HTERT RPE-1 (cell line): Measurements from ENCODE around the gene ZSCAN30.

Experiments used
- in situ Hi-C: fragments of 300-500 bp; cut with MboI; formaldehyde crosslinking; loops from 4 replicates; pipeline ENCODE4 v1.14.3; 2020; ENCODE audit warnings: low sequenced_read_pairs

Gene ZSCAN30

DNA sequence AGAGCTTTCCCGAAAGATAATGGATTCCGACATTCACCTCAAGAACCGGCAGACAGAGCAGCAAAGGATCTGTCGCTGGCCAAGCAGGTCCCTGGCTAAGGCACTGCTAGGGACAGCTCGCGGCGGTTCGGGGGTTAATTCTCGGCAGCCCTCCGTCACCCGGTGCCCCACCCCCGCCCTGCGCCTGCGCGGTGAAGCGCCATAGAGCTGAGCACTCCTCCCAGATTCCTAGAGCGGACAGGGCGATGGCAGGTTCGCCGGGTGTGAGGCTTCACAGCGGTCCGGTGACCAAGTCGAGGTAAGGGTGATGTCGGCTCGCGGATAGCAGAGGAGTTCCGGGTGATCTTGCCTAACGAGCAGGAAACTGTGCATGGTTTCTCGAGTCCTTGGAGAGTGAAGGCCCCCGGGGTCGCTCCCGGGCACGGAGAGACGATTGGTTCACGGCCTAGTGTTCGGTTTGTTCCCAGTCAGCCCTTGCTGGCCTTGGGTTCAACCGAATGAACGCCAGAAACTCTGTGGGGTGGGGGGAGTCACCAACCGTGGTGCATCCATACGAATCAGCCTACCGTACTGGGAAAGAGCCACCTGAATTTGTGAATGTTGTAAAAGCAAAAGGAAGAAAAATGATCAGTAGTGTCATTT lies at the start of gene ZSCAN30:
ZSCAN30 (minus strand) TSS at position 136 of the 642 bp plus-strand sequence. CDS start 25,877 bp downstream, outside the sequence.
- in situ Hi-C loops = no loop called here

DNA sequence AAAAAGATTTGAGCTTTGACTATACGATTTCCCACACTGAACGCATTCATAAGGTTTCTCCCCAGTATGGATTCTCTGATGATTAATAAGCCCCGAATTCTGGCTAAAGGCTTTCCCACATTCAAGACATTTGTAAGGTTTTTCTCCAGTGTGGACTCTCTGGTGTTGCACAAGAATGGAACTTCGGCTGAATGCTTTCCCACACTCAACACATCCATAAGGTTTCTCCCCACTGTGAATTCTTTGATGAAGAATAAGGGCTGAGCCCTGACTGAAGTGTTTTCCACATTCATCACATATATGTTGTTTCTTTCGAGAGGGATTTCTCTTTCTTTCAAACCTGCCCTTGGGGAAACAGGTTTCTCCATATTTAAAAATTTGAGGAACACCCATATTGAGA lies 47.3 kb upstream of the ZSCAN30 start:
- in situ Hi-C loops = no loop called here

DNA sequence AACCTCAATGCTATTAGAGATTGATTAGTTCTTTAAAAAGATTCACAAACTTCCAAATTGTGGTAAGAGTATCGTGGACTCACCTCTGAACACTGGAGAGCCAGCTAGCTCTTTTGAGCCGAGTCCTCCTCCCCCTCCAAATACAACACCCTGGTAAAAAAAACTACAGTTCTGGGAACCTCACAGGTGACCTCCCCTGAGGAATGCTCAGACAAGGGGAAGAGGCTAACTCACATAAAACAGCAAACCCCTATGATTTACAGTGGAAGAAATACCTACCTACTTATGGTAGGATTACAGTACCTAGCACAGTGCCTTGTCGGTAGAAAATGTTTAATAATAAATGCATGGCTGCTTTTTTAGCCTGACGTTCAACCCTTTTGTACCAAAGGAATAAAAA lies 45.8 kb upstream of the ZSCAN30 start:
- in situ Hi-C loops = no loop called here

DNA sequence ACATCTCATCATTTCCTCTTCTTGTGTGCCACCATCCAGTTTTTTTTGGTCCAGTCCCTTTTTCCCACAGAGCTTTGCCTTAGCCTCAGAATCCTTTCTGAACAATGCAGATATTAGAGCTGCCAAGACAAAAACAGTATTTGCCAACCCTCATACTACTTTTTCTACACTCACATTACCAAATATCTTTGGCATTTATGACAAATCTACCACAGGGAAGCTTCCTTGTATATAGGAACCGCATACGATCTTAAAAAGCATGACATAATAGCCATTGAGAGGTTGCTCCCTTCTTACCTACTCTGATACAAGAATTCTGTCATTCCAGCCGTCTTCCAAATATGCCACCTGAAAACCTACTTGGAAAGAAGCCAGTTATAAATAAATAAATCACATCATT lies 44.8 kb upstream of the ZSCAN30 start:
- in situ Hi-C loops = no loop called here

DNA sequence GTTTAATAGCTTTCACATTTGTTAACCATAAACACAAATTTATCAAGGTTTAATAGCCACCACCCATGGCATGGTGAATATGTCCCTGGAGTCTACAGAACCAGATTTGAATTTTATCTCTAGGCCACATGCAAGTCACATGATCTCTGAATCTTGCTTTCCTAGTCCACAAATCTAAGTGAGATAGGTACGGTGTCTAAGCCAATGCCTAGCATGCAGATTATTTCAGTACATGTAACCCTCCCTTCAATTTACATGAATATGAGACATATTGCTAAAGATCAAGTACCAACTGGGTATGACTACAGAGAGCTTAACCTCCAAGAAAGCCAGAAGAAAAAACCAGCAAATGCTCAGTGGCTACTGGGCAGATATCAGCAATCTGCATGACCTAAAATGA lies 44.2 kb upstream of the ZSCAN30 start:
- in situ Hi-C loops = no loop called here

DNA sequence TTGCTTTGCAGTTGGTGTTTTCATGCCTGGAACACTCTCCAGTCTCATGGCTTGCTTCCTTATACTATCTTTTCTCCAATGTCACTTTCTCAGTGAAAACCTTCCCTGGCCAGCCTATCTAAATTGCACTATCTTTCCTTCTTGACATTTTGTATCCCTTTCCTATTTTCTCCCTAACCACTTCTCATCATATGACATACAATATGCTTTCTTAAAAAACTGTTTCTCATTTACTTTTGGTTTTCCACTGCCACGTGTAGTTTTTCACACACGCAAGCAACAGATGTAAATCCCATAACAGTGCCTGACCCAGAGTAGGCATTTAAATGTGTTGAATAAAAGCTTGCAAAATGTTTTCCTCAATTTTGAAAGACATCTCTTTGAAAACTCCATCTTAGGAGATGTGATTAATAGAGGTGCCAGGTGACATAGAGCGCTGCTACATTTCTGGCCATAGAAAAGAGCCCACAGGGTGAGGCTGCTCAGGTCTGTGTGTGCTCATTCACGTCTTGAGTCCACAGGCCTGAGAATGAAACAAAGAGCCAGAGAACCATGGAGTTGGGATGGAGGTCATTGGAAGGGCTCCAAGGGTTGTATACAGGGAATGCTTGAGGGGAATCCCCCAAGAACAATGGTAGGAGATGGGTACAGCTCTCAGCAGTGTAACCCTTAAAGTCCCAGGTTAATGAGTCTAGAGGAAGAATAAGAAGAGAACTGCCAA lies 41.5 kb upstream of the ZSCAN30 start:
- in situ Hi-C loops = no loop called here

- in situ Hi-C loops = no loop called here
These were observed 38.8 kb upstream of the ZSCAN30 start for GRCh38 chr18:35328868-35329267.

DNA sequence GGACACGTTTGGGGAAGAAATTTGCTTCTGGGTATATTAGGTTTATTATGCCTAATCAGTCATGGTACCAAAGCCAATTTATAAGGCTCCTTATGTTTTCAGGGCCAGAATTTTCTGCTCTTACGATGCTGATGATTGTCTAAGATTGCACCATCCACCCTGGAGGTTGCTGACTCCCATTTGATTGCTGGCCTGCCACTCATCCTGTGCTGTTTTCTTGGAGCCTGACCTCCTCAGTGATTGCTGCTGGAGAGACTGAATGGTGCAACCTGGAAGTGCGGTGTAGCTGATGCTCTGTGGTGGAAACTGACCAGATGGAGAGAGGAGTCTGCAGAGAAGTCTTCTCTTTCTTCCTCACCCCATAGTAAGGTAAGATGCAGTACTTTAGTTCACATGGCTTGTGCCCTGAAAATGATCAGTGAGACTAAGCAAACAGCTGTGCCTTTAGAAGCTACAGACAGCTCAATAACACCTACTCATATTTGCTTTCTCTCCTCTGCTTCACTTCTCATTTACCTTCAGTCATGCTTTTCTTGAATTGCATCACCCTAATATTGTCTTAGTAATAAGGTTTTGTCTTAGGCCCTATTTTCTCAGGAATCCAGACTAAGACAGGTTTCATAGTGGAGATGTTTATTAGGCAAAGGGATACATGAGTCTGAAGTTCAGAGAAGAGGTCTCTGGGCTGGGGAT lies 36.8 kb upstream of the ZSCAN30 start:
- in situ Hi-C loops = no loop called here

DNA sequence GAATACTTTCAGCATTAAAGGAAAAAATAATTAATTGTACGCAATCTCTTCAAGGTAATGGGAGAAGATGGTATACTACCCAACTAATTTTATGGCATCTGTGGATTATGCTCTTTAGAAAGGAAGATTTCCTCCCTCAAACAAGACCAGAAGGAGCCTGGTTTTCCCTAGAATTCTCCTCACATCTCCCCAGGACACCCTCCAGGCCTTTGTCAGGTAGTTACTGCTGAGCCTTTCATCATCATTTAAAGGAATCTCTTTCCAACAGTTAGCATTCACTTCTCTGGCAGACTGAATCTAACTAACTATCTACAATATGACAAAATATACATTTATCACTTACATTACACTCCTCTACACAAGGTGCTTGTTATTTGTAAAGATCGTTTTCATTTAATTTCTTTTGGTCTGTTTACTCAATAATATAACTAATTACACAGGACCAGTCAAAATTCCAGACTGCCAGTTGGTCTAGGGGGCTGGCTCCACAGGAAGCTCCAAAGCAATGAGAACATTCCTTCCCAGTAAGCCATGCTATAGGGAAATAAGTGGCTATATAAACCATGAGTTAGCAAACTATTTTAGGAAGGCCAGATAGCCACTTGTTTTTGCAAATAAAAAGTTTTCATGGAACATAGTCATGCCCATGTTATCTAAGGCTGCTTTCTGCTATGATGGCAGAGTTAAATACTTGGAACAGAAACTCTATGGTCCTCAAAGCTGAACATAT lies 35.1 kb upstream of the ZSCAN30 start:
- in situ Hi-C loops = no loop called here

- in situ Hi-C loops = no loop called here
These were observed 32.7 kb upstream of the ZSCAN30 start for GRCh38 chr18:35322486-35323458.

DNA sequence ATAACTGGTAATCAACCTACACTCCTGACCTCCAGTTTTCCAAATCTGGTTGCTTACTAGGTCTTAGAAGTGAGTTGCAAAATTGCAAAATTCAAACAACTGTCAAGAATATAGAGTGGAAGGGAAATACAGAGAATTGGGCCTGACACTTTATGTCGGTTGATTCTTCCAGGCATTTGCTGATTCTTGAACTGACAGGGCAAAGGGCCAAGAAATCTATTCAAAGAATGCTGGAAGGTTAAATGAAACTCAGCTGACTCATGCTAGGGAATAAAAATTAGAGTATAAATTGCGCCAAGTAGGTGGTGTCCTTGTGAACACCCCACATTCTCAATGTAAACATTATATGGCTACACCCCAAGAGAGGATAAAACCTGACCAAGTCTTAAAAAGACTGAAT lies 21.5 kb upstream of the ZSCAN30 start:
- in situ Hi-C loops = no loop called here

DNA sequence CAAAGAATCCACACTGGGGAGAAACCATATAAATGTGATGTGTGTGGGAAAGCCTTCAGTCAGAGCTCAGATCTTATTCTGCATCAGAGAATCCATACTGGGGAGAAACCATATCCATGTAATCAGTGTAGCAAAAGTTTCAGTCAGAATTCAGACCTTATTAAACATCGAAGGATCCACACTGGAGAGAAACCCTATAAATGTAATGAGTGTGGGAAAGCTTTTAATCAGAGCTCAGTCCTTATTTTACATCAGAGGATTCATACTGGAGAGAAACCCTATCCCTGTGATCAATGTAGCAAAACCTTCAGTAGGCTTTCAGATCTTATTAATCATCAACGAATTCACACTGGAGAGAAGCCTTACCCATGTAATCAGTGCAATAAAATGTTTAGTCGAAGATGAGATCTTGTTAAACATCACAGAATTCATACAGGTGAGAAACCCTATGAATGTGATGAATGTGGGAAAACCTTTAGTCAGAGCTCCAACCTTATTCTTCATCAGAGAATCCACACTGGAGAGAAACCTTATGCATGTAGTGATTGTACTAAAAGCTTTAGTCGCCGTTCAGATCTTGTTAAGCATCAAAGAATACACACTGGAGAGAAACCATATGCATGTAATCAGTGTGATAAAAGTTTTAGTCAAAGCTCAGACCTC lies 16.7 kb upstream of the ZSCAN30 start:
- in situ Hi-C loops = no loop called here

DNA sequence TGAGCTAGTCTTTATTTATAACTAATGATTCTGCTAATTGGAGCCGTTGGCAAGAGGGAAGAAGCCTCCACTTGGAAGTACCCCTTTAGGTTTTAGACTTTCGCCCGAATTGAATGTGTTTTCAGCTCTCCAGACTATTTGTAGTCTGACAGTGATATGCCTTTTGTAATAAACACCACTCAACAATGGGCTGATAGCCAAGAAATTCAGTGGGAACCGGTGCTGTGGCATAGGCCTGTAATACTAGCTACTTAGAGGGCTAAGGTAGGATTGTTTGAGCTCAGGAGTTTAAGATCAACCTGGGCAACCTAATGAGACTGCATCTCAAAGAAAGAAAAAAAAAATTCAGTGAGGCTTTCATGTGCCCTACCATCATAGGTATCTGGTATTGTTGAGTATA lies 13.6 kb upstream of the ZSCAN30 start:
- in situ Hi-C loops = no loop called here

GRCh38 chr18:35296060-35296459 lies 6.0 kb upstream of the ZSCAN30 start:
- in situ Hi-C loops = no loop called here

- in situ Hi-C loops = no loop called here
These were observed 1.1 kb upstream of the ZSCAN30 start for GRCh38 chr18:35291166-35291565.

GRCh38 chr18:35289727-35290093 lies 319 bp downstream of the ZSCAN30 start:
- in situ Hi-C loops = no loop called here

DNA sequence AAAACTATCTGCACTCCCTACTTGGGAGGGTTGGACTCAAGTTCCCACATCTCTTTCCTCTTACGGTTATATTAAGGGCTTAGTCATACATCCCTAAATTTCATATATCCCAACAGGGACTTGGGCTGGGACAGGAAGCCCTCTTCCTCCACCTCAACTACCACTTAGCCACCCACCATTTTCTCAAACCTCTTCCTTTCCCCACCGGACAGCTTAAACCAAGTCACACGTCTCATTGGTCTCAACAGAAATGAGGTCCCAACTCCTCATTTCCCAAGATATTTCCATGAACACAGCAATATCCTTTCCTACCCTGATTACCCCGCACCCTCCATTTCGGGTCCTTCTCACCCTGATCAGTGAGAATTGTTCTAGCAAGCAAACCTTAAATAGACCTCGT lies 736 bp downstream of the ZSCAN30 start:
- in situ Hi-C loops = no loop called here

GRCh38 chr18:35284841-35285240 lies 5.2 kb downstream of the ZSCAN30 start:
- in situ Hi-C loops = no loop called here

DNA sequence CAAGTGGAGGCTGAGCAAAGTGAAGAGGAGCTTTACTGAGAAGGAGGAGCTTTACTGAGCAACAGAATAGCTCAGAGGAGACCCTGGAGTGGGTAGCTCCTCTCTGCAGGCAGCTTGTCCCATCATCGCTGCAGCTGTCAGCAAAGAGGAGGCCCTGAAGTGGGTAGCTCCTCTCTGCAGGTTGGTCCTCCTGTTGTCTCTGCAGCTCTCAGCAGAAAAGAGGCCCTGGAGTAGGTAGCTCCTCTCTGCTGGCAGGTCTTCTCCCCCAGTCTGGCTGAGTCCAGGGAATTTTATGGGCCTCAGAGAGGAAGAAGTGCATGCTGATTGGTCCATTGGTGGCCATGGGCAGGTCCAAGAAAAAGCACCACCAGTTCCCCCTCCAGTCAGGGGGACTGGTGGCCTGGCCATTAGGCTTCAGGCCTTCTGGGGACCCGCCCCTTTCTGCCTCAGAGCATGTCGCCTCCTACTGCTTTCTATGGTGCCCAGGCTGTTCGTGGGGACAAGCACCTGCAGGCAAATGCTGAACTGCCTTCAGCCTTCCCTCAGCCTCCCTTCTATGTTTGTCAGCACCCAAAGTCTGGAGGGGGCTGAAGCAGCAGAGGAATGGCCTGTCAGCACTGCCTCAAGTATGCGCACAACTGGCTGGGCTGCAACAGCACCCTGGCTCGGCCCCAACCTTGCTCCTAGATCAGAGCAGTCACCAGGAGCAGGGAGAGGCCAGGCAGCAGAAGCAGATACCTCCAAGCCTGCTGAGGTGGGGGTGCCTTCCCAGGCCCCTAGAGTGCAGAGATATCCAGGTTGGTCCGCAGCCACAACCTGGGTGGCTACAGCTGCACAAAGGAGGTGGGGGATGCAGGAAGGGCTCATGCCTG lies 5.9 kb downstream of the ZSCAN30 start:
- in situ Hi-C loops = no loop called here
